Left colon (tissue), 2 donors: ENCODE results near the gene KRTAP4-4. TPM values are rescaled to one million over a fixed set of nuclear protein-coding genes. Genes with fewer than 3 reads are reported as not detected.
"Not testable (repeated sequence)": the region's sequence is repeated elsewhere in the genome, so short reads cannot be mapped to it uniquely, and the experiment has no call there.

Experiments used
- ATAC-seq: fragments of 200-7000 bp; cut with Tn5 transposase; one replicate; pipeline ENCODE4 v1.9.1; 2020; ENCODE audit warnings: mild to moderate bottlenecking, moderate library complexity
- DNase-seq, 2 donors: peaks; one replicate each; pipeline ENCODE4 v3.0.0-alpha.2; 2020
- intact Hi-C, 2 donors: fragments of 100-400 bp; cut with DNase I in 1 of 2; cut with micrococcal nuclease in 1 of 2; formaldehyde crosslinking; loops; one replicate each; pipeline versions ENCODE4 v1.11.2 to v1.14.0; 2022; cut with DNase I, micrococcal nuclease
- total RNA-seq, 2 donors: library from RNA; stranded (reverse); fragmentation: NEBNext Ultra II Directional; extraction: Animal tissue kit (Norgen Biotek cat#: 25700); gene quantifications; one replicate each; pipeline ENCODE4 v1.2.1, GENCODE V29; 2021
- donor health status: DM: no; HTN: no; CAD: no.
- donor health status: DM: yes; HTN: yes; CAD: no.

The KRTAP4-4 gene
- total RNA-seq, 2 donors from 2014 or later = not detected

DNA sequence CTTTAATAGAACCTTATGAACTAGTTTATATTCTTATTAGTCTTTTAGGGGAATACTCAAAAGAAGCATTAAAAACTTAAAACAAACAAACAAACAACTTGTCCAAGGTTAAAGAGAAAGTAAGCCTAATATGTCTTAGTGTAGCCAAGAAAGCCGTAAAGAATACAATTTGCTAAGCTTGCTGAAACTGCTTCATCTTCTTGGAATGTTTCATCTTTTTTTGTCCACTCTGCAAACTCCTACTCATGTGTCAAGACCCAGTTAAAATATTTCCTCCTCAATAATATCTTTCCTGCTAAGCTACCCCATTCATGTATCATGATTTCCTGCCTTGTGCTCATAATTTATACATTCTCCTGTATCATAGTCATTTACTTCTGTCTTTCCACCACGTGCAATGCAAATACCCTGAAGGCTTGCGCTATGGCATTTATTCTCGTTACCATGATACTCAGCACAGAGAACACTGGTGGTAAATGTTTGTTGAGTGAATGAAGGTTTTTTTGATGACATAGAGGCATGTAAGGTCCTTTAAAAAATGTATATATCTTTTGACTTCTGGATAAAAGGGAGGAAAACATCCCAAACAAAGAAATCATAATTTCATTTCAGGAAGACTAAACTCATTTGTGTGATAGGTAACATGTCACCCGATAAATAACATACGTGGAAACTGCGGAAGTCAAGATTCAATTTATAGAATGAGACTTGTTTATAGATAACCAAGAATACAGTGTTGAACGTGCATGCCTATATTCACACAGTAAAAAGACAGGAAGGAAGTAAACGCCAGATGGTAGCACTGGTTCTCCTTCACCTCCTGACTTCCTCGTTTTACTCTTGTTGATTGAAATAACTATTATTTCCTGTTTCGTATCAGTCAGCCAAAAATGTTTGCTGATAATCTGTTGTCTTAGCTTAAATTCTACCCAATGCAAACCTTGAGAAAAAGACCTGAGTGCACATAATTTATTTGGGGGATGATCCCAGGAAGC lies 40.6 kb downstream of the KRTAP4-4 start:
- DNase-seq, intact Hi-C loops, ATAC-seq: not testable (repeated sequence)

DNA sequence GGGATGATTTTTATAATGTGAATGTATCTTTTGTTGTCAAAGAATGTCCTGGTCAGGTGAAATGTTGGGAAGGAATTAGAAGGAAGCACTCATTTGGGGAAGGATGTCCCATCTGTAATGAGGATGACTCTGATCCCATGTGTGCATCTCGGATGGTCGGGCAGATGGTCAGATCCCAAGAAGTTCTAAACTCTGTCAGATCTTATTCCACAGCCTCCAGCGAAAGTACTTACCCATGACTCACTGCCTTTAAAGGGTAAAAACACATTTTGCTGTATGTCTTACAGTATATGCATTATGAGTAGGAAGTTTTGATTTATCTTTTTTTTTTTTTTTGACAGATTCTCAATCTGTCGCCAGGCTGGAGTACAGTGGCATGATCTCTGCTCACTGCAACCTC lies 41.8 kb downstream of the KRTAP4-4 start:
- intact Hi-C loops = no loop called here
- DNase-seq (no peak), ATAC-seq (no peak)

DNA sequence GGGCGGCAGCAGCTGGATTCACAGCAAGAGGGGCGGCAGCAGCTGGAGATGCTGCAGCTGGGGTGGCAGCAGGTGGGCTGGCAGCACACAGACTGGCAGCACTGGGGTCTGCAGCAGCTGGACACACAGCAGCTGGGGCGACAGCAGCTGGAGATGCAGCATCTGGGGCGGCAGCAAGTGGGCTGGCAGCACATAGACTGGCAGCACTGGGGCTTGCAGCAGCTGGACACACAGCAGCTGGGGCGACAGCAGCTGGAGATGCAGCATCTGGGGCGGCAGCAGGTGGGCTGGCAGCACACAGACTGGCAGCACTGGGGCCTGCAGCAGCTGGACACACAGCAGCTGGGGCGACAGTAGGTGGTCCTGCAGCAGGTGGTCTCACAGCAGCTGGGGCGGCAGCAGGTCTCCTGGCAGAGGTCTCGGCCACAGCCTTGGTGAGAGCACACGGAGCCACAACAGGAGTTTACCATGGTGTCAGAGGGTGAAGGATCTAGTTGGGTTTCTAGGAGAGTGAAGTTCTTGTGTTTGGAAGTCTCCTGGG lies 42.6 kb downstream of the KRTAP4-4 start, which contains the start of gene KRTAP4-11:
Gene KRTAP4-11, minus strand, starts transcription at position 528 of the 541 bp plus-strand sequence. Its CDS starts 58 bp downstream, at position 470.
- DNase-seq, intact Hi-C loops, ATAC-seq: not testable (repeated sequence)

DNA sequence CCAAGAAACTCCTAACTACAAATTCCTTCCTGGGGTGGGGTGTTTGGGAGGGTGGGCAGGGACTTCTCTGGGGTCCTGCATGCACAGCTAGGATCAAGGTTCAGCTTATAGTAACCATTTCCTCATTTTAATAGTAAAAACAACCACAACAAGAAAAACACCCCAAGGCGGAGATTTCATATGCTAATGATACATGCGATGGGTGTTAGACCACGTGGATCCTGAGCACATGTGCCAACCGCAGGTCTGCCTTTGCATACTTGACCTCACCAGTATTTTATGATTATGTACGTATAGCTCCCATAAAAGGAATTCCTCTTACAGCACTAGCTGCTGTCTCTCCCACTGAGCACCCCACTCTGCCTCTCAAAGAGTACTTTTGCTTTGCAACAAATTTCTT lies 44.3 kb downstream of the KRTAP4-4 start:
- DNase-seq (no peak), ATAC-seq (no peak)
- intact Hi-C loops = no loop called here

DNA sequence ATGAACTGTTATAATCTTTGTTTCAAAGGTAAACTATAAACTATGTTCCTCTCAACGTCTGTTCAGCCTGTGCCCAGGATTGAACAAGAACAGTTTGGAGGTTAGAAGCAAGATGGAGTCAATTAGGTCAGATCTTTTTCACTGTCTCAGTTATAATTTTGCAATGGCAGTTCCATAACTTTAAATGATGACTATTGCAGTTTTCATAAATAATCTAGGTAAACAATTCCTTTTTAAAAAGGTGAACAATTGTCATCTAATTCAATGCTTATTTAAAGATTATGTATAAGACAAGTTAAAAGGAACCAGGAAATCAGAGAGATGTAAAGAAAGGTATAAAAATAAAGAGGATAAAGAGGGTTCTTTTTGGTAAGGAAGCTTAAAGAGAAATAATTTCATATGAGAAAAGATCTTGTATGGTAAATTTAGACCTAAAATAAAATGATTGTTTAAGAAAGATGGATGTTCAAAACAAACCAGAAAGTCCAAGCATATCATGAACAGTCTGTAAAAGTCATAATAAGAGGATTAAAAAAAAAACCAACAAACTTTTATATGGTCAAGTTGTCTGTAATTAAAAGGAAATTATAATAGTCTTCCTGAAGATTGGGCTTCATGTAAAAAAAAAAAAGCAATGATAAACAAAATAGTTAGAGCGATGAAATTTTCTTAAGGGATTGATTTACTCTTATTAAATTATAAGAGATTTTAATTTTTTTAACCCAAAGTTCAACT lies 49.2 kb downstream of the KRTAP4-4 start:
- DNase-seq = no peak
- intact Hi-C loops = no loop called here
- ATAC-seq = no peak

Other genes with a start within 250 kb of the KRTAP4-4 start
- under 1 TPM in 1 of 2 donors, not detected in 1; 0.28 TPM for gene KRT23, start 223.1 kb downstream of the KRTAP4-4 start, total RNA-seq
- gene KRT39, start 193.8 kb downstream of the KRTAP4-4 start, total RNA-seq = not detected
- gene KRT40, start 176.4 kb downstream of the KRTAP4-4 start, total RNA-seq = under 1 TPM; 0.21 to 0.39 TPM
- gene KRTAP3-3, start 166.6 kb downstream of the KRTAP4-4 start, total RNA-seq = not detected
- not detected for gene KRTAP3-2, start 160.8 kb downstream of the KRTAP4-4 start, total RNA-seq
- not detected for gene KRTAP3-1, start 151.6 kb downstream of the KRTAP4-4 start, total RNA-seq
- gene KRTAP1-5, start 133.5 kb downstream of the KRTAP4-4 start, total RNA-seq = not detected
- not detected for gene KRTAP1-4, start 130.6 kb downstream of the KRTAP4-4 start, total RNA-seq
- gene KRTAP1-3, start 125.9 kb downstream of the KRTAP4-4 start, total RNA-seq = not detected
- not detected for gene KRTAP1-1, start 119.3 kb downstream of the KRTAP4-4 start, total RNA-seq
- not detected for gene KRTAP2-1, start 113.4 kb downstream of the KRTAP4-4 start, total RNA-seq
- gene KRTAP2-2, start 105.5 kb downstream of the KRTAP4-4 start, total RNA-seq = not detected
- gene KRTAP2-3, start 100.6 kb downstream of the KRTAP4-4 start, total RNA-seq = not detected
- gene KRTAP2-4, start 94.9 kb downstream of the KRTAP4-4 start, total RNA-seq = not detected
- gene KRTAP4-7, start 76.6 kb downstream of the KRTAP4-4 start, total RNA-seq = not detected
- not detected for gene KRTAP4-8, start 62.6 kb downstream of the KRTAP4-4 start, total RNA-seq
- not detected for gene KRTAP4-16, start 58.5 kb downstream of the KRTAP4-4 start, total RNA-seq
- not detected for gene KRTAP4-9, start 55.4 kb downstream of the KRTAP4-4 start, total RNA-seq
- not detected for gene KRTAP4-11, start 42.4 kb downstream of the KRTAP4-4 start, total RNA-seq
- gene KRTAP4-12, start 36.6 kb downstream of the KRTAP4-4 start, total RNA-seq = not detected
- gene KRTAP4-6, start 20.2 kb downstream of the KRTAP4-4 start, total RNA-seq = not detected
- not detected for gene KRTAP4-5, start 10.9 kb downstream of the KRTAP4-4 start, total RNA-seq
- not detected for gene KRTAP4-3, start 7.5 kb upstream of the KRTAP4-4 start, total RNA-seq
- gene KRTAP4-2, start 17.5 kb upstream of the KRTAP4-4 start, total RNA-seq = not detected
- under 1 TPM in 1 of 2 donors, not detected in 1; 0.34 TPM for gene KRTAP4-1, start 24.2 kb upstream of the KRTAP4-4 start, total RNA-seq
- gene KRTAP9-1, start 29.1 kb upstream of the KRTAP4-4 start, total RNA-seq = not detected
- gene KRTAP9-2, start 65.9 kb upstream of the KRTAP4-4 start, total RNA-seq = not detected
- gene KRTAP9-3, start 71.7 kb upstream of the KRTAP4-4 start, total RNA-seq = not detected
- gene KRTAP9-8, start 77.3 kb upstream of the KRTAP4-4 start, total RNA-seq = not detected
- gene KRTAP9-4, start 88.9 kb upstream of the KRTAP4-4 start, total RNA-seq = not detected
- not detected for gene KRTAP9-9, start 94.6 kb upstream of the KRTAP4-4 start, total RNA-seq
- not detected for gene KRTAP9-6, start 104.6 kb upstream of the KRTAP4-4 start, total RNA-seq
- gene KRTAP9-7, start 115.0 kb upstream of the KRTAP4-4 start, total RNA-seq = not detected
- gene KRTAP29-1, start 142.1 kb upstream of the KRTAP4-4 start, total RNA-seq = not detected
- gene KRTAP16-1, start 148.6 kb upstream of the KRTAP4-4 start, total RNA-seq = not detected
- gene KRTAP17-1, start 155.0 kb upstream of the KRTAP4-4 start, total RNA-seq = not detected
- gene KRT33A, start 190.1 kb upstream of the KRTAP4-4 start, total RNA-seq = not detected
- gene KRT33B, start 209.1 kb upstream of the KRTAP4-4 start, total RNA-seq = not detected
- under 1 TPM in 1 of 2 donors, not detected in 1; 0.20 TPM for gene KRT34, start 221.6 kb upstream of the KRTAP4-4 start, total RNA-seq
- not detected for gene KRT31, start 236.9 kb upstream of the KRTAP4-4 start, total RNA-seq